HG02884 (cell line): ENCODE measurements around the gene TRDN.
"Not testable (repeated sequence)": the region's sequence is repeated elsewhere in the genome, so short reads cannot be mapped to it uniquely, and the experiment has no call there.

ENCODE experiments used
- ATAC-seq: cut with Tn5 transposase; IDR thresholded peaks from one replicate; pipeline ENCODE4 v1.9.1; 2021; ENCODE audit warnings: mild to moderate bottlenecking, moderate library complexity; ENCODE audit not compliant: unreplicated experiment

The TRDN gene

GRCh38 chr6:123316733-123317323 is 319.9 kb downstream of the TRDN start:
- no peak for ATAC-seq

DNA sequence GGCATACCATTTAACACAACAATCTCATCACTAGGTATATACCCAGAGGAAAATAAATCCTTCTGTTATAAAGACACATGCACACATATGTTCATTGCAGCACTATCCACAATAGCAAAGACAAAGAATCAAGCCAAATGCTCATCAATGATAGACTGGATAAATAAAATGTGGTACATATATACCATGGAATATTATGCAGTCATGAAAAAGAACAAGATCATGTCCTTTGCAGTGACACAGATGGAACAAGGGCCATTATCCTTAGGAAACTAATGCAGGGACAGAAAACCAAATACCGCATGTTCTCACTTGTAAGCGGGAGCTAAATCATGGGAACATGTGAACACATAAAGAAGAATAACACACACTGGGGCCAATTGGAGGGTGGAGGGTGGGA is 322.3 kb downstream of the TRDN start:
- ATAC-seq: not testable (repeated sequence)

DNA sequence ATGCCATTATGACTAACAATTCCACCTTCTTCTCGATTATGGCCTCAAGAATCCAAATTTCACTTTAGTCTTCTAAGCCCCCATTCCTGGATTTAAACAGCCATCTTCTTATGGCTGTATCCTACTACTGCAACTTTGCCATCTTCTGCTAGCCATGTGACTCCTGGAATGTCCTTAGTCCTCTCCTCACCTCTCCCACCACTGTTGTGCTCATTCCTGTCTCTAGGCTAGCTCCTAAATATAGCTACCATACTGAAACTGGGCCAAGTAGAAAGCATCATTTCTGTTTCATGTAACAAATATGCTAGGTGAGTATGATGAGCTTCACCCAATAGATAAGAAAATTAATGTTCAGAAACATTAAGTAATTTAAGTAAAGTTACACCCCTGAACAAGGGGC is 327.6 kb downstream of the TRDN start:
- no peak for ATAC-seq

DNA sequence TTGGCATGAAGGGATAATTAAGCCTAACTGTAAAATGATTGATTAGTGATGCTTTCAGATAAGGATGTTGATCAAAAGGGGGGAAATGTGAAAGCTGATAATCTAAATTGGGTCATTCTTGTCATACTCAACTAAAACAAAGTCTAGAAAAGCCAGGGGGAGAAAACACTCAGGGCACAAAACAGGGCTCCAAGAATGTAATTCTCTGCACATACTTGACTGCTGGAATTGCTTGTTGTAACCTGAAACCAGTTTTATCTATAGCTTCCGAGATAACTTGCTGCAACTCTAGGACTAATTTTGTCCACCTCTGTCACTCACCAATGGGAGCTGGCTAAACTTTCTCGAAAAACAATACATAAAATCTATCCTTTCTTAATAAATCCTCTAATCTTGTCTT is 330.4 kb downstream of the TRDN start:
- no peak for ATAC-seq

DNA sequence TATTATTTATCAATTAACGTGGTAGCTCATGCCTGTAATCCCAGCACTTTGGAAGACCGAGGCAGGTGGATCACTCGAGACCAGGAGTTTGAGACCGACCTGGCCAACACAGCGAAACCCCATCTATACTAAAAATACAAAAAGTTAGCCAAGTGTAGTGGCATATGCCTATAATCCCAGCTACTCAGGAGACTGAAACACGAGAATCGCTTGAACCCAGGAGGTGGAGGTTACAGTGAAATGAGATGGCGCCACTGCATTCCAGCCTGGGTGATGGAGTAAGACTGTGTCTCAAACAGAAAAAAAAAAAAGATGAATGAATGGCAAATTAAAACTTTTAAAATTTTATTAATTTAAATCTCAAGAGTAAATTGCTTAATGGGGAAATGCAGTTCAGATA is 341.1 kb downstream of the TRDN start:
- no peak for ATAC-seq

DNA sequence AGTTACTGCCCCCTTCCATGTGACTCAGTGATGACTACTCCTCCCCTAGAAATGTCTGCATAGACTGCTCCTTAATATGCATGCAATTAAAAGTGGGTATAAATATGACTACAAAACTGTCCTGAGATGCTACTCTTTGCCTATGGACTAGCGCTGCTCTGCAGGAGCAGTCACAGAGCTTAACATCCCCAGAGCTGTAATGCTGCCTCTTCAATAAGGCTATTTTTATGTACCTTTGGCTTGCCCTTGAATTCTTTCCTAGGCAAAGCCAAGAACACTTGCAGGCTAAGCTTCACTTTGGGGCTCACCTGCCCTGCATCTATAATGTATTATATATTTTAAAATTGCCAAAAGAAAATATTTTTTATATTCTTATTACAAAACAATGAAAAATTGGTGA is 341.6 kb downstream of the TRDN start:
- no peak for ATAC-seq

- ATAC-seq: no peak
These were observed 348.1 kb downstream of the TRDN start for GRCh38 chr6:123288649-123289048.

- no peak for ATAC-seq
These were observed 360.2 kb downstream of the TRDN start for GRCh38 chr6:123276546-123276980.

DNA sequence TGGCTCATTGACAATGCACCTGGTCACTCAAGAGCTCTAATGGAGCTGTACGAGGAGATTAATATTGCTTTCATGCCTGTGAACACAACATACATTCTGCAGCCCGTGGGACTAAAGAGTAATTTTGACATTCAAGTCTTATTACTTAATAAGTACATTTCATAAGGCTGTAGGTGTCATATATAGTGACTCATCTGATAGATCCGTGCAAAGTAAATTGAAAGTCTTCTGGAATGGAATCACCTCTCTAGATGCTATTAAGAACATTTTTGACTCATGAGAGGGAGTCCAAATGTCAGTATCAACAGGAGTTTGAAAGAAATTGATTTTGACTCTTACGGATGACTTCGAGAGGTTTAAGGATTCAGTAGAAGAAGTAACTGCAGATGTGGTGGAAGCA is 372.8 kb downstream of the TRDN start:
- no peak for ATAC-seq

- no peak for ATAC-seq
These were observed 396.1 kb downstream of the TRDN start for GRCh38 chr6:123240626-123241025.

DNA sequence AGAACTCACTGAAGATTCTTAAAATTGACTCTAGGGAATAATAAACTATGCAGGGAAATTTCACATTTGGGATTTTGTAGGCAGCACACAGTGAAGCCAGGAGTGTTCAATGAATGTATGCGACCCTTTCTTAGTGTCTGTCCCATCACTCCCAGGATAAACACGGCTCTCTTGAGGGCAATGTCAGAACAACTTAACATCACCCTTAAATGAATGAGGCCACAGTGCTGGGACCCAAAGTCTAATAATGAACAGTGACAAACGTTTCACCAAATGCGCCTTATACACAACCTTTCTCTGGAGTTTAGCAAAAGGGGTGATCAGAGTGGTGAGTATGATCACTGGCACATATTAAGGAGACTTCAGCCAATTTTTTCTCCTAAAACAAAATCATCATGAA is 403.4 kb downstream of the TRDN start:
- no peak for ATAC-seq

DNA sequence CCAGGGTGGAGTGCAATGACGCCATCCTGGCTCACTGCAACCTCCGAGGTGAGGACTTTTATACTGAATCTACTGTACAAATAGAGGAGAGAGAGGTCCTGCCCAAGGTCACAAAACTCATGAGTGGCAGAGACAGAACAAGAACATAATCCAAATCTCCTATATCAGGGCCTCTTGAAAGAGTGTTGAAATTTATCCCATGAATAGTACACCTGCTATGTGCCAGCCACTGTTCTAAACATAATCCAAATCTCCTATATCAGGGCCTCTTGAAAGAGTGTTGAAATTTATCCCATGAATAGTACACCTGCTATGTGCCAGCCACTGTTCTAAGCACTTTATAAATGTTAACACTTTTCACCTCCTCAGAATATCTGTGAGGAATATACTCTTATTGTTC is 409.0 kb downstream of the TRDN start:
- ATAC-seq: not testable (repeated sequence)

DNA sequence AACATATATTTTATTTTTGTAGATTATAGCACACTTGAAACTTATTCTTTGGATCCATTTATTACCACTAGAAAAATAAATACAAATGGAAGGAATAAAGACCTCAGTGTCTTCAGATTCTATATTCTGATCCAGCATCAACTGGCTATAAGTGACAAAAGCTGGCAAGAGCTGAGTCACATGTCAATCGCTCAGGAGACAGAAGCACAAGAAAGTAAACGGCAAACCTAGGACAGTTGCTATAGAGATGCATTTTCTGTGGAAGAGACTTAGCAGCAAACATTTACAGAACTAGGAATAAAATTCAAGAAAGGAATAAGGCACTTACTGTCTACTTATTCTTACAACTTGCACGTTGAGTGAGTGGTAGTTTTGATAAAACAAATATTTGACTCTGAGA is 410.4 kb downstream of the TRDN start:
- ATAC-seq: no peak

DNA sequence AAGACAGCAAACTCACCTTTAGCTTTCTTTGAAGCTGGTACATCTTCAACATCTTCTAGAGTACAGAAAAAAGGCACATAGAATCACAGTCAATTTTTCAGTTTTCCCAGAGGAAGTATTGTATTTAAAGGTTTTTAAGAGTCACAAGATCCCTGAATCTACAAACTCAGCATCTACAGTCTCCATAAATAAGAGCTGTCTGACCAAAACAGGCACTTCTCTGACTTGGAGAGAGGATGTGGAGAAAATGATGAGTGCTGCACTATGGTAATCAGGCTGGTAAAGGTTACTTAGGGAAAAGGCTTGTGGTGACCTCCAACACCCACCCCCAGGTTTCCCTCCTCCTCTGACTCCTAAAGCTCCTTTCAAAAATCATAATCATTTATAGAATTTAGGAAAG is 412.7 kb downstream of the TRDN start:
- ATAC-seq: no peak

GRCh38 chr6:123223461-123223860 is 413.3 kb downstream of the TRDN start:
- no peak for ATAC-seq

DNA sequence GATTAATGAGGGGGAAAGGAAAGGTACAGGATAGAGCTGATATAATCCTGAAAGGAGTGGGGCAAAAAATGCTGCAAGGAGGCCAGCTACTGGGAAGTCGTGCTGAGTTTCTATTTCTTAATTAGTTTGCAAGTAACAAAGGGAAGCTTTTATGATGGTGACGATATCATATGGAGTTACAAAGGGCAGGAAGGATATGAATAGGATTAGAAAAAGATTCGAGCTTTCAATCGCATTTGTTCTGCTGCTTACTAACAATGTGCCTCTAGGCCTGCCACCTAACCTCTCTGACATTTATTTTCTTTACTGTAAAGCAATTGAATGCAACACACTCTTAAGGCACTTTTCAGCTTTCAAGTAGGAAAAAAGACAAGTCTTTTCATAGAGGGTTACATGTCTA is 421.5 kb downstream of the TRDN start:
- ATAC-seq: no peak

DNA sequence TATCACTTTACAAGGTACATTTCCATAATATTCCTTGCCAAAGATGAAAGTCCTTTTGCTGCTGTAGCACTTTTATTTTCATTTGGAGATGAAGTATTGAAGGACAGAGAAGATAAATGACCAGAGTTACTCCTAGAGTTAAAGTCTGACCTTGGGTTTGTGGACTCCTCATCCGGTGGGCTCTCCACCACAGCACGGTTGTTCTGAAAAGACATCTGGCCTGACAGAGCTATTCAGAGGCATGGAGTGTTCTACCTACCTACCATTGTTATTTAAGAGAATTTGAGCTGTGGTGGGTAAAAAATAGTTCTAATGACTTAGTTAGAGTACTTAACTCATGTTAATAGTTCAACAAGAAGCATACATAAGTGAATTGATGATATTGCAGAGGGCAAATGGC is 422.3 kb downstream of the TRDN start:
- no peak for ATAC-seq

DNA sequence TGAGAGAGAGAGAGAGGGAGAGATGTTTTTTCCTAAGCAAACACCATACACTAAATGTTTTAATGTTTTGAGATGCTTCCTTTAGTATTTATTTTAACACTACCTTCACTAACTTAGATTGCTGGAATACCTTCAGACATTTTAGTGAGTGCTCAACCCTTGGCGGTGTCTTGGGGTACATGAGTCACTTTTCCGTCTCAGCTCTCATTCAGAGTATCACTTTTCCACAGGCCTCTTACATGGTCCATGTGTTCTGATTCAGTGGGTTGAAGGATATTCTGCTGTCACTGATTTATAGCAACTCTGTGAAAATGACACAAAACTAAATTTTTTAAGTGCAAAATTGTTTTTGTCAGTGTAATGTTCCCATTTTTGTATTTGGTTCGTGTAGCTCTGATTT is 422.8 kb downstream of the TRDN start:
- ATAC-seq: no peak

DNA sequence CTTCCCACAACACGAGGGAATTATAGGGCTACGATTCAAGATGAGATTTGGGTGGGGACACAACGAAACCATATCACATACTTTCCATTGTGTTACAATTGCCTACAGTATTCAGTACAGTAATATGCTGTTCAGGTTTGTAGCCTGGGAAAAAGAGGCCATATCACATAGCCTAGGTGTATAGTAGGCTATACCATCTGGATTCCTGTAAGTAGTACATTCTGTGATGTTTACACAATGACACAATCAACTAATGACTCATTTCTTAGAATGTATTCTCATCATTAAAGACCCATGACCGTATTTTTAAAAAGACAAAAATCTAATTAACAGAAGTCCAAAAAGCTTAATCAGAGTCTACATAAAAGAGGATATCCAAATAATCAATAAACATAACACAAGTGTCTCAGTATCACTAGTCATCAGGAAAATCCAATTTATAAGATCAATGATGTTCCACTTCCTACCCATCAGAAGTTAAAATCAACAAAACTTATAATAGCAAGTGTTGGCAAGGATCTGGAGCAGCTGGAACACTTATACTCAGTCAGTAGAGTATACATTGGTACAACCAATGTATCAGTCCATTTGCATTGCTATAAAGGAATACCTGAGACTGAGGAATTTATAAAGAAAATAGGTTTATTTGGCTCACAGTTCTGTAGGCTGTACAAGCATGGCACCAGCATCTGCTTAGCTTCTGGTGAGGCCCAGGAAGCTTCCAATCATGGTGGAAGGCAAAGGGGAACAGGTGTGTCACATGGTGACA is 424.8 kb downstream of the TRDN start:
- no peak for ATAC-seq

GRCh38 chr6:123210645-123211044 is 426.1 kb downstream of the TRDN start:
- ATAC-seq: no peak

DNA sequence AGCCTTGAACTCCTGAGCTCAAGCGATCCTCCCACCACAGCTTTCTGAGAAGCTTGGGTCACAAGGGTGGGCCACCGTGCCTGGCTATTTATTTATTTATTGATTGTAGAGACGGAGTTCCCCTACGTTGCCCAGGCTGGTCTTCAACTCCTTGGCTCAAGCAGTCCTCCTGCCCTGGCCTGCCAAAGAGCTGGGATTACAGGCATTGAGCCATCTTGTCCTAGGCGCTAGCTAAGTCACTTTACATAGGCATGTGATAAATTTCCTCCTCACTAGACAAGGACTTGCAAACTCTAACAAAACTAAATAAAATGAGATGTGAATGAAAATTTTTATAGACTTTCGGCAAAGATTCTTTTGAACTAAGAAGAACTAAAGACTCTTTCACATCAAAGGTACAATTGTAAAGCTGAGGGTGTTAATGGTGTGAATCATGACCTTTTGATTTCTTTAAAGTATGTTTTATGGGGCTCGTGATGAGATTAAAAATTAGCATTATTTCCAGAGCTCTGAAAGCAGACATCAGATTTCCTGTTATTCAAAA is 428.7 kb downstream of the TRDN start:
- no peak for ATAC-seq

- no peak for ATAC-seq
These were observed 432.8 kb downstream of the TRDN start for GRCh38 chr6:123203928-123204327.
